ENCODE measurements around the gene ARID3B. TPM values are rescaled to one million over a fixed set of nuclear protein-coding genes. Genes with fewer than 3 reads are reported as not detected.
A peak's percentile ranks its signal among the peaks of the same experiment; 100 is the strongest.

The ARID3B gene
- total and polyA plus RNA-seq, 2 of the 13 experiments (the other 11 are each of a cell fraction or from before 2014, with no cell fraction given): 5.3 to 12.8 TPM

DNA sequence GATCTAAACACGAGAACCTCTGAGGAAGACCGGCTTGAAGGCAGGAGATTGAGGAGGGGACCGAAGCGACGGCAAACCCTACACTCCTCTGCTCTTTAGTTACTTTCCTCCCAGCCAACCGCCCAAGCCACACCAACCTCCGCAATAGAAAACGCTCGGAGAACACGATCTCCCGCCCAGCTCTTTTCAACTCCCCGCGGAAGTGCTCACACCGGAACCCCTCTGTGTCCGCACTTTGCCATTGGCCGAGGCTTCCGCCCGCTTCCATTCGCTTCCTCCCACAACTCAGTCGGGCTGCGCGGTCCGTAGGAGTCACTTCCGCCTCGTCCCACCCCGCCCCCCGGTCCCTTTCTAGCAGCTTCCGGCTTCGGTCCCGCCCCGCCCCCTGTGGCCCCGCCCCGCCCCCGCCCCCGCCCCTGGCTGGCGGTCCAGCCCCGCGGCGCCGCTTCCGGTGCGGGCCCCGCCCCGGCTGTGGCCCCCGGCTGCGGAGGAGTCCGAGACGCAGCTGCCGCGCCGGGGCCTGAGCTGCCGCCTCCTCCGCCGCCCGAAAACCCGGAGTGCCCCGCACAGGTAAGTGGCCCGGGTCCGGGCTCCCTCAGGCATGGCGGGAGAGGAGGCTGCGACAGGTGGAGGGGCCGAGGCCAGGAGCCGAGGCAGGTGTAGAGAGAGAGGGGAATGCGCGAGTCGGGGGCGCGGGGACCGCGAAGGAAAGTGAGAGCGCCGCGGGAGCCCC is at the start of gene ARID3B (continued):
- TF ChIP-seq KLF6 (CRISPR knock-in tag; IDR thresholded peaks at IDR 0.05): 0 out of 2 replicates have a peak, but pooled peaks have one; percentile 18
- no peak for TF ChIP-seq HDAC6 (IDR thresholded peaks at IDR 0.05; ENCODE audit: low read depth, low read length)
- peak; percentile 51 for TF ChIP-seq HNRNPLL (IDR thresholded peaks at IDR 0.05; ENCODE audit: low read depth, low read length, poor library complexity, severe bottlenecking)
- TF ChIP-seq SP1 (IDR thresholded peaks at IDR 0.05): no peak
- TF ChIP-seq SP1 (CRISPR knock-in tag; IDR thresholded peaks at IDR 0.05): peak; percentile 69; the same call in 1 of the 2 replicates
- peak; percentile 33; the same call in 1 of the 2 replicates for TF ChIP-seq NR2F2 (IDR thresholded peaks at IDR 0.05; ENCODE audit: borderline replicate concordance, low read depth)
- TF ChIP-seq SMARCE1 (IDR thresholded peaks at IDR 0.05; ENCODE audit: borderline replicate concordance): no peak
- peak; percentile 85 for TF ChIP-seq PHF8 (CRISPR knock-in tag; IDR thresholded peaks at IDR 0.05)
- TF ChIP-seq, protein P1, sequence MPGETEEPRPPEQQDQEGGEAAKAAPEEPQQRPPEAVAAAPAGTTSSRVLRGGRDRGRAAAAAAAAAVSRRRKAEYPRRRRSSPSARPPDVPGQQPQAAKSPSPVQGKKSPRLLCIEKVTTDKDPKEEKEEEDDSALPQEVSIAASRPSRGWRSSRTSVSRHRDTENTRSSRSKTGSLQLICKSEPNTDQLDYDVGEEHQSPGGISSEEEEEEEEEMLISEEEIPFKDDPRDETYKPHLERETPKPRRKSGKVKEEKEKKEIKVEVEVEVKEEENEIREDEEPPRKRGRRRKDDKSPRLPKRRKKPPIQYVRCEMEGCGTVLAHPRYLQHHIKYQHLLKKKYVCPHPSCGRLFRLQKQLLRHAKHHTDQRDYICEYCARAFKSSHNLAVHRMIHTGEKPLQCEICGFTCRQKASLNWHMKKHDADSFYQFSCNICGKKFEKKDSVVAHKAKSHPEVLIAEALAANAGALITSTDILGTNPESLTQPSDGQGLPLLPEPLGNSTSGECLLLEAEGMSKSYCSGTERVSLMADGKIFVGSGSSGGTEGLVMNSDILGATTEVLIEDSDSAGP (CRISPR knock-in tag; IDR thresholded peaks at IDR 0.05; ENCODE audit: borderline replicate concordance): 0 out of 2 replicates have a peak, but pooled peaks have one; percentile 32
- TF ChIP-seq, protein P2, sequence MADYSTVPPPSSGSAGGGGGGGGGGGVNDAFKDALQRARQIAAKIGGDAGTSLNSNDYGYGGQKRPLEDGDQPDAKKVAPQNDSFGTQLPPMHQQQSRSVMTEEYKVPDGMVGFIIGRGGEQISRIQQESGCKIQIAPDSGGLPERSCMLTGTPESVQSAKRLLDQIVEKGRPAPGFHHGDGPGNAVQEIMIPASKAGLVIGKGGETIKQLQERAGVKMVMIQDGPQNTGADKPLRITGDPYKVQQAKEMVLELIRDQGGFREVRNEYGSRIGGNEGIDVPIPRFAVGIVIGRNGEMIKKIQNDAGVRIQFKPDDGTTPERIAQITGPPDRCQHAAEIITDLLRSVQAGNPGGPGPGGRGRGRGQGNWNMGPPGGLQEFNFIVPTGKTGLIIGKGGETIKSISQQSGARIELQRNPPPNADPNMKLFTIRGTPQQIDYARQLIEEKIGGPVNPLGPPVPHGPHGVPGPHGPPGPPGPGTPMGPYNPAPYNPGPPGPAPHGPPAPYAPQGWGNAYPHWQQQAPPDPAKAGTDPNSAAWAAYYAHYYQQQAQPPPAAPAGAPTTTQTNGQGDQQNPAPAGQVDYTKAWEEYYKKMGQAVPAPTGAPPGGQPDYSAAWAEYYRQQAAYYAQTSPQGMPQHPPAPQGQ (CRISPR knock-in tag; IDR thresholded peaks at IDR 0.05; ENCODE audit: borderline replicate concordance): no peak
- TF ChIP-seq ZNF713 (CRISPR knock-in tag; IDR thresholded peaks at IDR 0.05): no peak
- no peak for TF ChIP-seq NFE2L2 (IDR thresholded peaks at IDR 0.05; ENCODE audit: low read length)
- no peak for TF ChIP-seq ZNF484 (CRISPR knock-in tag; IDR thresholded peaks at IDR 0.05; ENCODE audit: borderline replicate concordance, low read depth)
- no peak for TF ChIP-seq IKZF4 (CRISPR knock-in tag; IDR thresholded peaks at IDR 0.05; ENCODE audit: borderline replicate concordance, low read depth, not compliant biosample characterization)
- no peak for TF ChIP-seq ZNF547 (CRISPR knock-in tag; IDR thresholded peaks at IDR 0.05)
- TF ChIP-seq ZNF256 (CRISPR knock-in tag; conservative IDR thresholded peaks at IDR 0.05): 0 out of 2 replicates have a peak, but pooled peaks have one; percentile 26
- no peak for TF ChIP-seq ZNF570 (CRISPR knock-in tag; IDR thresholded peaks at IDR 0.05; ENCODE audit: borderline replicate concordance)
- TF ChIP-seq RFX5 (IDR thresholded peaks at IDR 0.05; ENCODE audit: low read depth, low read length): no peak
- peak; percentile 50; the same call in 1 of the 2 replicates for TF ChIP-seq MIER3 (CRISPR knock-in tag; IDR thresholded peaks at IDR 0.05; ENCODE audit: borderline replicate concordance)
- no peak for TF ChIP-seq ARNT (IDR thresholded peaks at IDR 0.05)
- no peak for TF ChIP-seq MAFG (CRISPR knock-in tag; IDR thresholded peaks at IDR 0.05)
- TF ChIP-seq ZNF160 (CRISPR knock-in tag; IDR thresholded peaks at IDR 0.05): no peak
- peak; percentile 52; the same call in 1 of the 2 replicates for TF ChIP-seq YEATS4 (CRISPR knock-in tag; IDR thresholded peaks at IDR 0.05; ENCODE audit: borderline replicate concordance)
- TF ChIP-seq TOE1 (CRISPR knock-in tag; IDR thresholded peaks at IDR 0.05): no peak
- no peak for TF ChIP-seq EP300 (IDR thresholded peaks at IDR 0.05; ENCODE audit: low read depth in 2 of 2, low read length in 2 of 2)
- TF ChIP-seq EP300 (CRISPR knock-in tag; IDR thresholded peaks at IDR 0.05; ENCODE audit: borderline replicate concordance): no peak
- TF ChIP-seq ZFP62 (CRISPR knock-in tag; IDR thresholded peaks at IDR 0.05): no peak
- no peak for TF ChIP-seq ZNF607 (CRISPR knock-in tag; IDR thresholded peaks at IDR 0.05; ENCODE audit: borderline replicate concordance)
- 0 out of 2 replicates have a peak, but pooled peaks have one; percentile 42 for TF ChIP-seq ZNF343 (CRISPR knock-in tag; IDR thresholded peaks at IDR 0.05)

Data from HepG2 (cell line).